DMS153 treated with DMSO at 0.1 percent for 48 hours (cell line): Measurements from ENCODE around the gene SPAG16.

ENCODE experiments used
- DNase-seq: peaks from one replicate; lab custom pipeline; 2025; ENCODE audit not compliant: unreplicated experiment; lab: John Stamatoyannopoulos, UW

Gene SPAG16

GRCh38 chr2:214232271-214232670 lies 948.0 kb downstream of the SPAG16 start:
- DNase-seq = no peak

GRCh38 chr2:214233164-214233563 lies 948.9 kb downstream of the SPAG16 start:
- no peak for DNase-seq

GRCh38 chr2:214242797-214243196 lies 958.5 kb downstream of the SPAG16 start:
- no peak for DNase-seq

DNA sequence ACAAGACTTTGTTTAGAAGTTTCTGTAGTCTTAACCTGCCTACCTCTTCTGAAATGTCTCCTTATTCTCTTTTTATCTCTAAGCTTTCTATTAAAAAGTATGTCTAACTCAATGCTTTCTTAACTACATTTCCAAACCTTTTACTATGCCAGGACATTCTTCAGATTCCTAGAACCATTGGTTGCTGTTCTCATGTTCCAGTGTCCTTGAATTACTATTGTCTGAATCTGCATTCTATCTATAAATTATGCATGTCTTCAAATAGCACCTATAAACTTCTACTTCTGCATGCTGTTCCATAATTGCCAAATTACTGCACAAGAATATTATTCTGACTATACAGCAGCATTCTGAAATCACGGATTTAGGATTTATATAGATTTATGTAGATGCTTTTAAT lies 960.6 kb downstream of the SPAG16 start:
- DNase-seq = no peak

- no peak for DNase-seq
Measured at GRCh38 chr2:214246417-214246816, 962.2 kb downstream of the SPAG16 start.

- no peak for DNase-seq
Measured at GRCh38 chr2:214247531-214247930, 963.3 kb downstream of the SPAG16 start.

DNA sequence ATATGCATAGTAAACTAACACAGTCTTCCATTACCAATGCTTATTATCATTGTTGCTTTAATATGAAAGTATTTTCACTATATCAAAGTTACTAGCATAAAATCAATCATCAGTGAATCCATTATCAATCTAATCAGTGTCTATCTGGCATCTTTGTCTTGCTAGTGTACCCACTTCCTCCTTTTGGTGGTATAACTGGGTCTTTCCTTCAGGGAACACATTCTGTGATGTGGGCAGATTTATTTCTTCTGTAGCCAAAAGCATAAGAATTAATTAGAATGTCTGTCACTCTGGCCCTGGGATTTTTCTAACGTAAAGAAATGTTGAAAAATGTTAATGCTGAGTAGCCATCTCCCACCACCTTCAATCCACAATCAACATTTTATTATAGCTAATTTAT lies 970.8 kb downstream of the SPAG16 start:
- no peak for DNase-seq

DNA sequence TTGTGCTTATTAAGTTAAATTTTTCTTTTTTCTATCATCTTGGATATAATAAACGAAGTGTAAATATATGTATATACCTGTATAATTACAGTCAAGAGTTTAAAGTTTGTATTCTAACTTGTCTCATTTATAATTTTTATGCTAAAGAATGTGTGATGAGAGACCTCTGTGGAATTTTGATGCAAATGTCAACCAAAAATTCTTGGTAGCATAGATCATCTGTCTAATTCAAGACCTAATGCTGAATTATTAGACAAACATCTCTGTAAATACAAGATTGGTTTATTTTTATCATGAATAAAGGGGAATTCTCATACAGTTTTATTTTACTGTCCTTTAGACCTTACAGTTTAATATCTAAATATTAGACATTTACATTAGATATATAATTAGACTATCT lies 977.4 kb downstream of the SPAG16 start:
- DNase-seq = no peak

DNA sequence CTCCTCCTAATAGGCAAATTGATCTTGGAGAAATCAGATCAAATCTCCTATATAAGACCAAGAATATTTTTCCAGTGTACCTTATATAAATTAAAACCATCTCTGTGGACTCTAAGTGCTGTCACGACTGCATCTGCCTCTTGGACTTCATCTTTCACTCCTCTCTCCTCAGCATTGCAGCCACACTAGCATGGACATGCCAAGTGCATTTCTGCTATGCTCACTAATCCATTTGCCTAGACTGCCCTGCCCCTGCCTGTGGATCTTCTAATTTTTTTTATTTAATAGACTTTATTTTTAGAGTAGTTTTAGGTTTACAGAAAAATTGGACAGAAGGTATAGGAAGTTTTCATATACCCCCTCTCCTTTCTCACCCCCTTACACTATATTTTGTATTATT lies 979.9 kb downstream of the SPAG16 start:
- no peak for DNase-seq

- no peak for DNase-seq
Measured at GRCh38 chr2:214265991-214266489, 981.8 kb downstream of the SPAG16 start.

- no peak for DNase-seq
Measured at GRCh38 chr2:214277880-214278279, 993.6 kb downstream of the SPAG16 start.

GRCh38 chr2:214286011-214286410 lies 1001.7 kb downstream of the SPAG16 start:
- no peak for DNase-seq

GRCh38 chr2:214293593-214293992 lies 1009.3 kb downstream of the SPAG16 start:
- no peak for DNase-seq

DNA sequence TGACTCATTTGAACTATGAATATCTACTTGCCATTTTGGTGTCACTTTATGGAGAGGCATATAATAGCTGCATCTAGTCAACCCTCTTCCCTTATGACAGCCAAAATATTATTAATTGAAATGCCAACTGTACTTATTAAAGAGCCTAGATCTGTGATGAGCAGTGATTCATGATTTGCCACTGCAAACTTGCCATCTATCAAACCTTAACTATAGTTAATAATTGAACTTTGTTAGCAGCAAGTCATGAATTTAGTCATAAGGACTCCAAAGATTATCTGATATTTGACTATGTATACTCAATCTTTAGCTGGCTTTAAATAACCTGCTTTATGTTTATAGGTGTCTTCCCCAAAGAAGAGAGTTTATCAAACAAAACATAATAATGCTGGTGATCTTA lies 1010.2 kb downstream of the SPAG16 start:
- DNase-seq = no peak

- DNase-seq = no peak
Measured at GRCh38 chr2:214297423-214297822, 1013.2 kb downstream of the SPAG16 start.

- DNase-seq = no peak
Measured at GRCh38 chr2:214310319-214310718, 1026.1 kb downstream of the SPAG16 start.

- no peak for DNase-seq
Measured at GRCh38 chr2:214311031-214311533, 1026.8 kb downstream of the SPAG16 start.

GRCh38 chr2:214311931-214312749 lies 1027.9 kb downstream of the SPAG16 start:
- no peak for DNase-seq

DNA sequence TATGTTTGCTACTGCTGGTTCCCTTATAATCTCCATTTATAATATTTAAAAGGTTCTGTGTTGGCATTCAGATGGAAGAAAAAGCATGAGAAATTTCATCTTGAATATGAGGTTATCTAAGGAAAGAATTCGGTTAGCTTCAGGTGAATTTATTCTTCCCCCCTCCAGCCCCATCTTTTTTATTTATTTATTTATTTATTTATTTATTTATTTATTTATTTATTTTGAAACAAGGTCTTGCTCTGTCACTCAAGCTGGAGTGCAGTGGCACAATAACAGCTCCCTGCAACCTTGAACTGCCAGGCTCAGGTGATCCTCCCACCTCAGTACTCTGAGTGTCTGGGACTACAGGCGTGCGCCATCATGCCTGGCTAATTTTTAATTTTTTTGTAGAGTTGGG lies 1031.1 kb downstream of the SPAG16 start:
- no peak for DNase-seq

- no peak for DNase-seq
Measured at GRCh38 chr2:214320211-214320610, 1035.9 kb downstream of the SPAG16 start.

DNA sequence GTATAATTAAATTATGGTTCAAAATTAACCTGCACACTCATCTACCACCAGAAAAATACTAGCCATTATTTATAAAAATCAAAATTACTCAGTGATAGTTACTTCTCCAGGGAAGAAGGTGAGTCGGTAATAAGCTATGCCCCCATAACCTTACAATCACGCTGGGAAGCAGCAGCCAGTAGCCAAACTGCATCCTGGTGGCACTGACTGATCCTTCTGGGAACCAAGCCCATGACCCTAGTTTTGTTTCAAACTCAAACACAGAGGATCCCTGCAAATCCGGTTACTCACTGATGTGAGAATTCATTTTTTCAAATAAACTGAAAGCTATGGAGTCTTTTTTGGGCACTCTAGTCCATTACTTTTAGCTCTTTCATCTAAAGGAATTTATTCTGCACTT lies 1038.4 kb downstream of the SPAG16 start:
- no peak for DNase-seq

DNA sequence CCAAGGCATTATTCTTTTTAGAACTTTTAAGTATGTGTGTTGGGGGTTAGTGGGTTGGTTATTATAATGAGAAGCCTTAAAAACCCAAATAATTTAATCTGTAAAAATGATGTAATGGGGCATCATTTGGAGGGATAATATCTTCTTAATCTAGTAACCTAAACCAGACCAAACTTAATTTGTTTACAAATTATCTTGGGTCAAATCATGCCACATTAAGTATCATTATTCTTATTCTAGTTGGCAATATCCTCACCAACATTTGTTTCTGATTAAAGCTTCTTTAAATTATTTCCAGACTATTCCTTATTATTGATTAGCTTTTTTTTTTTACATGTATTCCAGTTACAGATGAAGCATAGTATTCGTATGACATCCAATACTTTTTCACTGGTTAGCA lies 1041.1 kb downstream of the SPAG16 start:
- no peak for DNase-seq

DNA sequence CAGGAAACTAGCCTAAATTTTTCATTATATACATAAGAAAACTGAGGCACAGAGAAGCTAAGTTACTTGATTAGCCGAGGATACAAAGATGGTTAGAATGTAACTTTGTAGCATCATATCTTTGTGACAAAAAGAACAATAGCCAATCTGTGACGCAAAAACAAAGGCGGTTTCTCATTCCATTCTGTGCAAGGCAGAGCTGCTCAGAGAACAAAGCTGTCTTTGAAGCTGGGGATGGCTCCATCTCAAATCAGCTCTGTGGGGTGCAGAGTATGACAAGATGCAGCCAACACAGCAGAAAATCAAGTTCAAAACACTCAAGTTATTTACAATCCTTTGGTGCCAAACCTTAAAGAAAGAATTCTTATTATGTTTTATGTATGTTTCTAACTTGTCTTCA lies 1044.7 kb downstream of the SPAG16 start:
- DNase-seq = no peak
